ENCODE results near the gene WFDC10A. TPM values are rescaled to one million over a fixed set of nuclear protein-coding genes. Genes with fewer than 3 reads are reported as not detected.

WFDC10A gene
- total RNA-seq, 2 donors from 2014 or later: not detected

GRCh38 chr20:45672765-45673164 lies 43.2 kb downstream of the WFDC10A start:
- no peaks in the 10 kb centered on the region for H3K9me3 ChIP-seq (ENCODE audit: control insufficient read depth, low read length, poor library complexity, severe bottlenecking)
- Mint-ChIP-seq H3K27ac (no peak overlapping the region), H3K27me3 (peaks cover 16% of the 10 kb centered on the region)

GRCh38 chr20:45679650-45680049 lies 50.1 kb downstream of the WFDC10A start:
- H3K9me3 ChIP-seq (ENCODE audit: control insufficient read depth, low read length, poor library complexity, severe bottlenecking): peaks cover 4% of the 10 kb centered on the region
- Mint-ChIP-seq H3K4me1 (no peaks in the 10 kb centered on the region), H3K4me3 (no peak overlapping the region), H3K27me3 (peaks cover 9% of the 10 kb centered on the region), H3K36me3 (ENCODE audit: low read depth) (no peaks in the 10 kb centered on the region), H3K27ac (no peak overlapping the region)
- ATAC-seq (no peak), DNase-seq (no peak)

More at GRCh38 chr20:45672765-45673164, 43.2 kb downstream of the WFDC10A start:
- no peak overlapping the region for H3K4me3 Mint-ChIP-seq
- no peak for ATAC-seq
- no peaks in the 10 kb centered on the region for H3K4me1 Mint-ChIP-seq
- DNase-seq: no peak
- H3K36me3 Mint-ChIP-seq (ENCODE audit: low read depth): peaks cover 2% of the 10 kb centered on the region

Other genes with a start within 250 kb of the WFDC10A start
- 10 to 100 TPM; 10.7 to 10.9 TPM for gene DBNDD2, start 221.4 kb upstream of the WFDC10A start, total RNA-seq
- 100 to 1,000 TPM; 115 to 136 TPM for gene PIGT, start 213.6 kb upstream of the WFDC10A start, total RNA-seq
- gene WFDC2, start 160.0 kb upstream of the WFDC10A start, total RNA-seq: under 1 TPM in 1 of 2 donors, not detected in 1; 0.96 TPM
- gene SPINT3, start 114.1 kb upstream of the WFDC10A start, total RNA-seq: not detected
- gene WFDC6, start 90.3 kb upstream of the WFDC10A start, total RNA-seq: not detected
- gene EPPIN, start 82.3 kb upstream of the WFDC10A start, total RNA-seq: not detected
- gene WFDC8, start 50.5 kb upstream of the WFDC10A start, total RNA-seq: not detected
- gene WFDC9, start 1.5 kb downstream of the WFDC10A start, total RNA-seq: not detected
- not detected for gene WFDC11, start 40.5 kb downstream of the WFDC10A start, total RNA-seq
- gene WFDC13, start 72.3 kb downstream of the WFDC10A start, total RNA-seq: not detected
- not detected for gene WFDC10B, start 75.3 kb downstream of the WFDC10A start, total RNA-seq
- gene SPINT4, start 92.6 kb downstream of the WFDC10A start, total RNA-seq: not detected
- gene WFDC3, start 162.1 kb downstream of the WFDC10A start, total RNA-seq: under 1 TPM in 1 of 2 donors, not detected in 1; 0.70 TPM
- gene DNTTIP1, start 162.2 kb downstream of the WFDC10A start, total RNA-seq: 10 to 100 TPM; 10.4 to 14.1 TPM
- 1 to 10 TPM in 1 of 2 donors, not detected in 1; 1.4 TPM for gene UBE2C, start 182.9 kb downstream of the WFDC10A start, total RNA-seq
- 1 to 10 TPM in 1 of 2 donors, under 1 TPM in 1; 0.99 to 5.5 TPM for gene TNNC2, start 197.6 kb downstream of the WFDC10A start, total RNA-seq
- 1 to 10 TPM; 1.9 to 3.1 TPM for gene SNX21, start 204.1 kb downstream of the WFDC10A start, total RNA-seq
- 10 to 100 TPM; 18.8 to 22.3 TPM for gene ACOT8, start 227.7 kb downstream of the WFDC10A start, total RNA-seq
- gene ZSWIM3, start 227.9 kb downstream of the WFDC10A start, total RNA-seq: 1 to 10 TPM in 1 of 2 donors, under 1 TPM in 1; 0.89 to 1.2 TPM

Measured in T-helper 17 cell (primary cell).